OCI-M1 (cell line): ENCODE results near the gene SLC26A1.
"Not testable (repeated sequence)": the region's sequence is repeated elsewhere in the genome, so short reads cannot be mapped to it uniquely, and the experiment has no call there.

Experiments
- DNase-seq: peaks from one replicate; lab custom pipeline; 2025; lab: John Stamatoyannopoulos, UW

The SLC26A1 gene

GRCh38 chr4:952881-953573, 40.2 kb downstream of the SLC26A1 start:
- DNase-seq: no peak

GRCh38 chr4:951594-952468, 41.4 kb downstream of the SLC26A1 start:
- DNase-seq: no peak

GRCh38 chr4:951186-951585, 42.0 kb downstream of the SLC26A1 start:
- no peak for DNase-seq

- DNase-seq: no peak
Measured at GRCh38 chr4:950136-951020, 42.8 kb downstream of the SLC26A1 start.

- no peak for DNase-seq
Measured at GRCh38 chr4:949656-950055, 43.5 kb downstream of the SLC26A1 start.

- DNase-seq: no peak
Measured at GRCh38 chr4:948936-949300, 44.3 kb downstream of the SLC26A1 start.

GRCh38 chr4:948101-948935, 44.9 kb downstream of the SLC26A1 start:
- no peak for DNase-seq

GRCh38 chr4:947491-947971, 45.7 kb downstream of the SLC26A1 start:
- no peak for DNase-seq

GRCh38 chr4:946517-947471, 46.4 kb downstream of the SLC26A1 start:
- DNase-seq: no peak

- DNase-seq: no peak
Measured at GRCh38 chr4:946103-946450, 47.1 kb downstream of the SLC26A1 start.

GRCh38 chr4:945274-946102, 47.7 kb downstream of the SLC26A1 start:
- DNase-seq: no peak

GRCh38 chr4:939508-939907, 53.7 kb downstream of the SLC26A1 start:
- not testable (repeated sequence) for DNase-seq
